Duodenal mucosa (tissue), 2 donors: ENCODE results near the gene ATOSA.

Source experiments
- H3K27ac ChIP-seq: one replicate; pipeline ENCODE4 v1.7.0; 2013; ENCODE audit warnings: low read depth, low read length
- H3K27me3 ChIP-seq, 2 donors: one replicate each; pipeline ENCODE4 v1.7.0; 2013; ENCODE audit warnings: low read length in 2 of 2, control low read depth in 1 of 2; ENCODE audit not compliant: insufficient read depth in 2 of 2, control insufficient read depth in 1 of 2
- H3K36me3 ChIP-seq, 2 donors: one replicate each; pipeline ENCODE4 v1.7.0; 2013; ENCODE audit warnings: low read length in 2 of 2, control low read depth in 1 of 2; ENCODE audit not compliant: insufficient read depth in 2 of 2, control insufficient read depth in 1 of 2
- H3K4me1 ChIP-seq, 2 donors: one replicate each; pipeline ENCODE4 v1.7.0; 2013; ENCODE audit warnings: low read length in 2 of 2, control low read depth in 1 of 2; ENCODE audit not compliant: insufficient read depth in 2 of 2, control insufficient read depth in 1 of 2
- H3K4me3 ChIP-seq, 2 donors: one replicate each; pipeline ENCODE4 v1.7.0; 2013; ENCODE audit warnings: low read length in 2 of 2, low read depth in 1 of 2
- H3K9ac ChIP-seq, 2 donors: one replicate each; pipeline ENCODE4 v1.7.0; 2013; ENCODE audit warnings: low read length in 2 of 2, low read depth in 1 of 2
- H3K9me3 ChIP-seq, 2 donors: one replicate each; pipeline ENCODE4 v1.7.0; 2013; ENCODE audit warnings: low read length in 2 of 2, control low read depth in 1 of 2; ENCODE audit not compliant: control insufficient read depth in 1 of 2

ATOSA gene

GRCh38 chr15:52689562-52689961 is 10.4 kb upstream of the ATOSA start:
- Histone ChIP-seq H3K36me3 (no peaks in the 10 kb centered on the region), H3K27ac (no peak overlapping the region), H3K4me3 (no peak overlapping the region), H3K9ac (no peak overlapping the region), H3K4me1 (no peaks in the 10 kb centered on the region), H3K9me3 (no peaks in the 10 kb centered on the region), H3K27me3 (no peaks in the 10 kb centered on the region)

GRCh38 chr15:52683580-52683979 is 4.4 kb upstream of the ATOSA start:
- no peaks in the 10 kb centered on the region for H3K27me3 ChIP-seq
- H3K9ac ChIP-seq: no peak overlapping the region
- H3K36me3 ChIP-seq: no peaks in the 10 kb centered on the region
- H3K27ac ChIP-seq: no peak overlapping the region
- peaks cover 4% of the 10 kb centered on the region in 2 donors for H3K4me1 ChIP-seq
- H3K4me3 ChIP-seq: no peak overlapping the region
- no peaks in the 10 kb centered on the region for H3K9me3 ChIP-seq

GRCh38 chr15:52682781-52683180 is 3.6 kb upstream of the ATOSA start:
- Histone ChIP-seq H3K9me3 (no peaks in the 10 kb centered on the region), H3K4me3 (no peak overlapping the region), H3K27me3 (no peaks in the 10 kb centered on the region), H3K36me3 (no peaks in the 10 kb centered on the region), H3K27ac (no peak overlapping the region), H3K9ac (no peak overlapping the region), H3K4me1 (peaks cover 4 to 5% of the 10 kb centered on the region in 2 donors)

- no peaks in the 10 kb centered on the region for H3K36me3 ChIP-seq
- no peak overlapping the region for H3K4me3 ChIP-seq
- peaks cover 8 to 11% of the 10 kb centered on the region in 2 donors for H3K4me1 ChIP-seq
- no peaks in the 10 kb centered on the region for H3K9me3 ChIP-seq
- H3K9ac ChIP-seq: no peak overlapping the region
- H3K27ac ChIP-seq: no peak overlapping the region
- no peaks in the 10 kb centered on the region for H3K27me3 ChIP-seq
Observed at GRCh38 chr15:52682200-52682599, 3.0 kb upstream of the ATOSA start.

- Histone ChIP-seq H3K9me3 (no peaks in the 10 kb centered on the region), H3K4me3 (no peak overlapping the region), H3K27ac (no peak overlapping the region), H3K36me3 (no peaks in the 10 kb centered on the region), H3K27me3 (no peaks in the 10 kb centered on the region), H3K4me1 (peaks cover 16 to 18% of the 10 kb centered on the region in 2 donors), H3K9ac (no peak overlapping the region)
Observed at GRCh38 chr15:52681441-52681840, 2.3 kb upstream of the ATOSA start.

GRCh38 chr15:52680761-52681160 is 1.6 kb upstream of the ATOSA start:
- Histone ChIP-seq H3K9ac (no peak overlapping the region), H3K4me3 (no peak overlapping the region), H3K27me3 (no peaks in the 10 kb centered on the region), H3K27ac (no peak overlapping the region), H3K4me1 (peaks cover 21 to 22% of the 10 kb centered on the region in 2 donors), H3K36me3 (no peaks in the 10 kb centered on the region), H3K9me3 (no peaks in the 10 kb centered on the region)

GRCh38 chr15:52680041-52680391 is 828 bp upstream of the ATOSA start:
- H3K4me3 ChIP-seq: peak overlapping the region; percentile 87 to 99
- H3K27ac ChIP-seq: no peak overlapping the region
- no peaks in the 10 kb centered on the region for H3K9me3 ChIP-seq
- H3K9ac ChIP-seq: peak overlapping the region; percentile 5 to 93
- no peaks in the 10 kb centered on the region for H3K27me3 ChIP-seq
- H3K4me1 ChIP-seq: peaks cover 21 to 27% of the 10 kb centered on the region in 2 donors
- no peaks in the 10 kb centered on the region for H3K36me3 ChIP-seq

- H3K9ac ChIP-seq: peak overlapping the region; percentile 91 to 93
- H3K4me3 ChIP-seq: peak overlapping the region; percentile 87 to 99
- H3K9me3 ChIP-seq: no peaks in the 10 kb centered on the region
- H3K36me3 ChIP-seq: no peaks in the 10 kb centered on the region
- peak overlapping the region; percentile 97 for H3K27ac ChIP-seq
- H3K4me1 ChIP-seq: peaks cover 22 to 27% of the 10 kb centered on the region in 2 donors
- H3K27me3 ChIP-seq: no peaks in the 10 kb centered on the region
Observed at GRCh38 chr15:52678468-52679231, 538 bp downstream of the ATOSA start.

GRCh38 chr15:52677593-52678467 is 1.4 kb downstream of the ATOSA start:
- no peaks in the 10 kb centered on the region for H3K27me3 ChIP-seq
- peak overlapping the region; percentile 91 to 93 for H3K9ac ChIP-seq
- H3K9me3 ChIP-seq: no peaks in the 10 kb centered on the region
- H3K36me3 ChIP-seq: peaks cover 6 to 7% of the 10 kb centered on the region in 2 donors
- H3K4me3 ChIP-seq: peak overlapping the region; percentile 87 to 99
- H3K27ac ChIP-seq: peak overlapping the region; percentile 97
- peaks cover 27 to 29% of the 10 kb centered on the region in 2 donors for H3K4me1 ChIP-seq

GRCh38 chr15:52674831-52675230 is 4.4 kb downstream of the ATOSA start:
- no peaks in the 10 kb centered on the region for H3K9me3 ChIP-seq
- H3K9ac ChIP-seq: no peak overlapping the region
- no peak overlapping the region for H3K4me3 ChIP-seq
- no peaks in the 10 kb centered on the region for H3K27me3 ChIP-seq
- peaks cover 25 to 26% of the 10 kb centered on the region in 2 donors for H3K4me1 ChIP-seq
- H3K36me3 ChIP-seq: peaks cover 15 to 25% of the 10 kb centered on the region in 2 donors
- H3K27ac ChIP-seq: no peak overlapping the region
